ENCODE results near the gene SDC3.

The SDC3 gene

GRCh38 chr1:30839827-30840359 is 68.7 kb downstream of the SDC3 start:
- TF ChIP-seq EZH2 (IDR thresholded peaks at IDR 0.05; ENCODE audit: borderline replicate concordance, low read depth, low read length, severe bottlenecking) = no peak
- no peak for TF ChIP-seq CTCF (IDR thresholded peaks at IDR 0.05; ENCODE audit: borderline replicate concordance, extremely low read depth, low read length, poor library complexity, severe bottlenecking)
- H3K9me3 ChIP-seq (ENCODE audit: insufficient read depth, low read length, severe bottlenecking) = no peaks in the 10 kb centered on the region
- H2AFZ ChIP-seq (ENCODE audit: low read depth, low read length) = no peak overlapping the region
- ATAC-seq (ENCODE audit: insufficient read depth, low read depth) = no peak
- H3K4me1 ChIP-seq (ENCODE audit: insufficient read depth, low read length) = no peaks in the 10 kb centered on the region
- H3K27ac ChIP-seq (ENCODE audit: low read length) = no peak overlapping the region
- no peak for DNase-seq
- H3K36me3 ChIP-seq (ENCODE audit: insufficient read depth, low read length) = no peaks in the 10 kb centered on the region
- no peaks in the 10 kb centered on the region for H3K79me2 ChIP-seq (ENCODE audit: insufficient read depth, low read length)
- no peak overlapping the region for H3K9ac ChIP-seq (ENCODE audit: low read depth, low read length)
- 0 out of 2 replicates have a peak, but pooled peaks cover 4% of the 10 kb centered on the region for H4K20me1 ChIP-seq (ENCODE audit: insufficient read depth, low read length)
- peaks cover 4% of the 10 kb centered on the region for H3K27me3 ChIP-seq (ENCODE audit: insufficient read depth, low read length, poor library complexity)
- H3K4me2 ChIP-seq (ENCODE audit: insufficient read depth, low read length) = no peak overlapping the region
- no peak overlapping the region for H3K4me3 ChIP-seq (ENCODE audit: low read depth in 1 of 2, low read length in 2 of 2)

- Histone ChIP-seq H3K27ac (ENCODE audit: low read length) (no peak overlapping the region), H3K36me3 (ENCODE audit: insufficient read depth, low read length) (no peaks in the 10 kb centered on the region), H3K27me3 (ENCODE audit: insufficient read depth, low read length, poor library complexity) (peaks cover 4% of the 10 kb centered on the region), H3K79me2 (ENCODE audit: insufficient read depth, low read length) (no peaks in the 10 kb centered on the region), H3K9me3 (ENCODE audit: insufficient read depth, low read length, severe bottlenecking) (no peaks in the 10 kb centered on the region), H2AFZ (ENCODE audit: low read depth, low read length) (no peak overlapping the region), H3K9ac (ENCODE audit: low read depth, low read length) (no peak overlapping the region), H3K4me1 (ENCODE audit: insufficient read depth, low read length) (no peaks in the 10 kb centered on the region), H4K20me1 (ENCODE audit: insufficient read depth, low read length) (0 out of 2 replicates have a peak, but pooled peaks cover 4% of the 10 kb centered on the region), H3K4me3 (ENCODE audit: low read depth in 1 of 2, low read length in 2 of 2) (no peak overlapping the region), H3K4me2 (ENCODE audit: insufficient read depth, low read length) (no peak overlapping the region)
- TF ChIP-seq EZH2 (IDR thresholded peaks at IDR 0.05; ENCODE audit: borderline replicate concordance, low read depth, low read length, severe bottlenecking) = no peak
- TF ChIP-seq CTCF (IDR thresholded peaks at IDR 0.05; ENCODE audit: borderline replicate concordance, extremely low read depth, low read length, poor library complexity, severe bottlenecking) = no peak
- DNase-seq = no peak
- ATAC-seq (ENCODE audit: insufficient read depth, low read depth) = no peak
Measured at GRCh38 chr1:30838996-30839395, 69.6 kb downstream of the SDC3 start.

GRCh38 chr1:30837653-30838052 is 70.9 kb downstream of the SDC3 start:
- no peaks in the 10 kb centered on the region for H3K79me2 ChIP-seq (ENCODE audit: insufficient read depth, low read length)
- H3K4me2 ChIP-seq (ENCODE audit: insufficient read depth, low read length) = no peak overlapping the region
- H3K9me3 ChIP-seq (ENCODE audit: insufficient read depth, low read length, severe bottlenecking) = no peaks in the 10 kb centered on the region
- no peak for TF ChIP-seq CTCF (IDR thresholded peaks at IDR 0.05; ENCODE audit: borderline replicate concordance, extremely low read depth, low read length, poor library complexity, severe bottlenecking)
- TF ChIP-seq EZH2 (IDR thresholded peaks at IDR 0.05; ENCODE audit: borderline replicate concordance, low read depth, low read length, severe bottlenecking) = no peak
- ATAC-seq (ENCODE audit: insufficient read depth, low read depth) (no peak), DNase-seq (no peak)
- H3K4me1 ChIP-seq (ENCODE audit: insufficient read depth, low read length) = no peaks in the 10 kb centered on the region
- no peak overlapping the region for H3K4me3 ChIP-seq (ENCODE audit: low read depth in 1 of 2, low read length in 2 of 2)
- H3K9ac ChIP-seq (ENCODE audit: low read depth, low read length) = no peak overlapping the region
- H4K20me1 ChIP-seq (ENCODE audit: insufficient read depth, low read length) = 0 out of 2 replicates have a peak, but pooled peaks cover 4% of the 10 kb centered on the region
- no peaks in the 10 kb centered on the region for H3K36me3 ChIP-seq (ENCODE audit: insufficient read depth, low read length)
- peaks cover 8% of the 10 kb centered on the region for H3K27me3 ChIP-seq (ENCODE audit: insufficient read depth, low read length, poor library complexity)
- H2AFZ ChIP-seq (ENCODE audit: low read depth, low read length) = no peak overlapping the region
- H3K27ac ChIP-seq (ENCODE audit: low read length) = no peak overlapping the region
